HCT116 (cell line): ENCODE data around the gene PDCD2L. TPM values are rescaled to one million over a fixed set of nuclear protein-coding genes. Genes with fewer than 3 reads are reported as not detected.

ENCODE experiments used
- ATAC-seq: fragments of 200-7000 bp; cut with Tn5 transposase; 2 replicates; pipeline ENCODE4 v1.9.1; 2020; ENCODE audit warnings: mild to moderate bottlenecking, moderate library complexity
- BruUV-seq: library from RNA; stranded (reverse); fragments of 400-500 nt; replicated peaks from 2 replicates; lab custom pipeline; 2021; lab: Mats Ljungman, UMichigan
- CTCF ChIA-PET: fragments of 300-600 bp; sonication (Branson Sonifier 250); formaldehyde crosslinking; loops from one replicate; lab custom pipeline; 2021; ENCODE audit warnings: antibody characterized with exemption; lab: Charles Lee
- POLR2A ChIA-PET: fragments of 300-600, 350-600 bp; sonication (Branson Sonifier 250); formaldehyde crosslinking; loops from one replicate; lab custom pipeline; 2021; ENCODE audit warnings: antibody characterized with exemption; lab: Charles Lee
- RAD21 ChIA-PET, 2 experiments: fragments of 300-600 bp; sonication (Branson Sonifier 250); formaldehyde crosslinking; loops; one replicate each; lab custom pipeline; 2023; ENCODE audit warnings: low total read pairs in 2 of 2; ENCODE audit not compliant: uncharacterized antibody in 2 of 2, unreplicated experiment in 2 of 2, low non-redundant PET in 1 of 2; lab: Charles Lee
- DNase-seq: peaks from one replicate; pipeline ENCODE4 v3.0.0-alpha.2; 2010; ENCODE audit warnings: low read depth, low spot score
- H2AFZ ChIP-seq: fragments of 200-600 bp; shearing (Covaris generic), sonication (generic); 2 replicates; pipeline ENCODE4 v1.6.1; 2017; ENCODE audit warnings: low read depth, mixed run types, mixed read lengths, antibody characterized with exemption, low read length; ENCODE audit not compliant: poor library complexity, severe bottlenecking
- H3K27ac ChIP-seq: 2 replicates; pipeline ENCODE4 v1.5.1; 2012; ENCODE audit warnings: low read depth, low read length
- H3K27me3 ChIP-seq: fragments of 200-600 bp; sonication (generic); 2 replicates; pipeline ENCODE4 v1.6.1; 2016; ENCODE audit warnings: mixed run types, low read length, mixed read lengths; ENCODE audit not compliant: insufficient read depth
- H3K36me3 ChIP-seq, 2 experiments: fragments of 200-500 bp in 1 of 2; fragments of 200-600 bp in 1 of 2; sonication (Bioruptor generic) in 1 of 2; sonication (generic) in 1 of 2; 2 replicates each; pipeline versions ENCODE4 v1.5.1 to v1.6.1; 2014 to 2016; ENCODE audit warnings: low read length in 2 of 2, inconsistent platforms in 1 of 2, mixed read lengths in 1 of 2, mixed run types in 1 of 2; ENCODE audit not compliant: insufficient read depth in 2 of 2, control insufficient read depth in 1 of 2
- H3K4me1 ChIP-seq, 2 experiments: fragments of 200-600 bp in 1 of 2; sonication (generic) in 1 of 2; 2 replicates each; pipeline versions ENCODE4 v1.5.1 to v1.6.1; 2012 to 2017; ENCODE audit warnings: low read length in 2 of 2, inconsistent platforms in 1 of 2, mild to moderate bottlenecking in 1 of 2, mixed read lengths in 1 of 2, mixed run types in 1 of 2, moderate library complexity in 1 of 2; ENCODE audit not compliant: insufficient read depth in 2 of 2, control insufficient read depth in 1 of 2
- H3K4me2 ChIP-seq: fragments of 200-600 bp; sonication (generic); 2 replicates; pipeline ENCODE4 v1.6.1; 2017; ENCODE audit warnings: mixed run types, low read length, mixed read lengths
- H3K4me3 ChIP-seq, 2 experiments: fragments of 200-600 bp in 1 of 2; sonication (generic) in 1 of 2; replicated peaks in 1 of 2; 2 replicates each; pipeline ENCODE4 v1.5.1; 2011 to 2016; ENCODE audit warnings: low read length in 2 of 2, control low read depth in 1 of 2, low read depth in 1 of 2, mild to moderate bottlenecking in 1 of 2, mixed read lengths in 1 of 2, mixed run types in 1 of 2
- H3K79me2 ChIP-seq: fragments of 200-600 bp; sonication (generic); 2 replicates; pipeline ENCODE4 v1.6.1; 2017; ENCODE audit warnings: mild to moderate bottlenecking, mixed run types, low read length, moderate library complexity, mixed read lengths; ENCODE audit not compliant: insufficient read depth
- H3K9ac ChIP-seq: fragments of 200-600 bp; sonication (generic); 2 replicates; pipeline ENCODE4 v1.6.1; 2016; ENCODE audit warnings: low read length, mixed read lengths
- H3K9me2 ChIP-seq: fragments of 200-600 bp; sonication (generic), shearing (Covaris generic); 2 replicates; pipeline ENCODE4 v1.6.1; 2017; ENCODE audit warnings: mixed run types, mild to moderate bottlenecking, moderate library complexity; ENCODE audit not compliant: insufficient read depth
- H3K9me3 ChIP-seq, 2 experiments: fragments of 200-500 bp in 1 of 2; fragments of 200-600 bp in 1 of 2; sonication (Bioruptor generic) in 1 of 2; sonication (generic) in 1 of 2; 2 replicates each; pipeline ENCODE4 v1.6.1; 2014 to 2017; ENCODE audit warnings: low read length in 2 of 2, mixed read lengths in 2 of 2, inconsistent platforms in 1 of 2, low read depth in 1 of 2, mild to moderate bottlenecking in 1 of 2, mixed run types in 1 of 2, moderate library complexity in 1 of 2; ENCODE audit not compliant: control insufficient read depth in 1 of 2, insufficient read depth in 1 of 2
- H4K20me1 ChIP-seq: fragments of 200-600 bp; sonication (generic), shearing (Covaris generic); 2 replicates; pipeline ENCODE4 v1.6.1; 2017; ENCODE audit warnings: mixed run types, mild to moderate bottlenecking, moderate library complexity; ENCODE audit not compliant: insufficient read depth
- EZH2phosphoT487 ChIP-seq: fragments of 200-600 bp; IDR thresholded peaks from 2 replicates; pipeline ENCODE4 v1.6.1; 2018; ENCODE audit warnings: antibody characterized with exemption, borderline replicate concordance
- RAD21 ChIP-seq: IDR thresholded peaks from 2 replicates; pipeline ENCODE4 v1.6.1; 2012; ENCODE audit warnings: low read depth, mild to moderate bottlenecking
- SRF ChIP-seq: IDR thresholded peaks from 2 replicates; pipeline ENCODE4 v1.6.1; 2012; ENCODE audit warnings: low read depth
- YY1 ChIP-seq: IDR thresholded peaks from 2 replicates; pipeline ENCODE4 v1.6.1; 2011; ENCODE audit warnings: low read length, low read depth, moderate library complexity, mild to moderate bottlenecking; ENCODE audit not compliant: insufficient replicate concordance; ENCODE audit errors: extremely low read depth
- intact Hi-C: fragments of 100-400 bp; cut with micrococcal nuclease; formaldehyde crosslinking; loops from 2 replicates; pipeline ENCODE4 v1.10.0; 2022
- total RNA-seq: library from RNA; stranded (reverse); gene quantifications from one replicate; pipeline ENCODE4 v1.2.1, GENCODE V29; 2021; ENCODE audit not compliant: unreplicated experiment
- TF ChIP-seq, protein P1 (sequence below): IDR thresholded peaks from 2 replicates; pipeline ENCODE4 v1.6.1; 2011; ENCODE audit warnings: mild to moderate bottlenecking, low read length, moderate library complexity; ENCODE audit not compliant: insufficient replicate concordance; ENCODE audit errors: extremely low read depth
- TF ChIP-seq, protein P2 (sequence below): IDR thresholded peaks from 2 replicates; pipeline ENCODE4 v1.6.1; 2012

The PDCD2L gene
- total RNA-seq, 1 experiment from 2014 or later, result 30.0 TPM

DNA sequence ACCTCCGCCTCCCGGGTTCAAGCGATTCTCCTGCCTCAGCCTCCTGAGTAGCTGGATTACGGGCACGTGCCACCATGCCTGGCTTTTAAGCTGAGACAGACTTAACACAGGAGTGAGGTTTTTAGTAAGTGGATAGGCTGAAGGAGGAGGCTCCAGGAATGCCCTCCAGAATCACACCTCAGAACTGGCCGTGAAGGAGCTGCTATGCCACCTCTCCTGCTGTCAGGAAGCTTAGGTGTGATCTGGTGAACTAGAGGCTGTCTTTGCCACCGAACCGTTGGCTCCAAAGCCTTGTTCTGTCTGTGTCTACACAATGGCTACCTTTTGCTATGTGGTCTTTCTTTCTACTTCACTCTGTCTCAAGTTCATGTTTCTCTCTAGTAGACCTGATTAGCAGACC lies 4.2 kb downstream of the PDCD2L start:
- DNase-seq (no peak), ATAC-seq (no peak)
- Histone ChIP-seq H3K36me3 (peaks cover 20 to 28% of the 10 kb centered on the region in 2 experiments), H3K9me3 (no peaks in the 10 kb centered on the region), H3K9me2 (no peaks in the 10 kb centered on the region), H2AFZ (no peak overlapping the region), H3K79me2 (peaks cover 69% of the 10 kb centered on the region), H3K27me3 (no peaks in the 10 kb centered on the region), H4K20me1 (no peaks in the 10 kb centered on the region), H3K4me1 (peaks cover 5 to 14% of the 10 kb centered on the region in 2 experiments; a peak in 3 of 4 replicates), H3K27ac (no peak overlapping the region), H3K4me3 (no peak overlapping the region), H3K4me2 (no peak overlapping the region), H3K9ac (no peak overlapping the region)
- CTCF ChIA-PET, result no interaction called here
- RAD21 ChIA-PET, result no interaction called here
- TF ChIP-seq YY1 (no peak), RAD21 (no peak), SRF (no peak), EZH2phosphoT487 (no peak)
- TF ChIP-seq, protein P1, sequence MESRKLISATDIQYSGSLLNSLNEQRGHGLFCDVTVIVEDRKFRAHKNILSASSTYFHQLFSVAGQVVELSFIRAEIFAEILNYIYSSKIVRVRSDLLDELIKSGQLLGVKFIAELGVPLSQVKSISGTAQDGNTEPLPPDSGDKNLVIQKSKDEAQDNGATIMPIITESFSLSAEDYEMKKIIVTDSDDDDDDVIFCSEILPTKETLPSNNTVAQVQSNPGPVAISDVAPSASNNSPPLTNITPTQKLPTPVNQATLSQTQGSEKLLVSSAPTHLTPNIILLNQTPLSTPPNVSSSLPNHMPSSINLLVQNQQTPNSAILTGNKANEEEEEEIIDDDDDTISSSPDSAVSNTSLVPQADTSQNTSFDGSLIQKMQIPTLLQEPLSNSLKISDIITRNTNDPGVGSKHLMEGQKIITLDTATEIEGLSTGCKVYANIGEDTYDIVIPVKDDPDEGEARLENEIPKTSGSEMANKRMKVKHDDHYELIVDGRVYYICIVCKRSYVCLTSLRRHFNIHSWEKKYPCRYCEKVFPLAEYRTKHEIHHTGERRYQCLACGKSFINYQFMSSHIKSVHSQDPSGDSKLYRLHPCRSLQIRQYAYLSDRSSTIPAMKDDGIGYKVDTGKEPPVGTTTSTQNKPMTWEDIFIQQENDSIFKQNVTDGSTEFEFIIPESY, result no peak
- TF ChIP-seq, protein P2, sequence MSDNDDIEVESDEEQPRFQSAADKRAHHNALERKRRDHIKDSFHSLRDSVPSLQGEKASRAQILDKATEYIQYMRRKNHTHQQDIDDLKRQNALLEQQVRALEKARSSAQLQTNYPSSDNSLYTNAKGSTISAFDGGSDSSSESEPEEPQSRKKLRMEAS, result no peak
- BruUV-seq, result no TSS peak
- POLR2A ChIA-PET, result no interaction called here
- intact Hi-C loops, result no loop called here
